ENCODE results near the gene BAK1. TPM values are rescaled to one million over a fixed set of nuclear protein-coding genes. Genes with fewer than 3 reads are reported as not detected.

Gene BAK1
- total RNA-seq, 1 donor from 2014 or later, result 18.6 TPM

GRCh38 chr6:33586108-33586640 lies 6.1 kb upstream of the BAK1 start:
- TF ChIP-seq, protein P1, sequence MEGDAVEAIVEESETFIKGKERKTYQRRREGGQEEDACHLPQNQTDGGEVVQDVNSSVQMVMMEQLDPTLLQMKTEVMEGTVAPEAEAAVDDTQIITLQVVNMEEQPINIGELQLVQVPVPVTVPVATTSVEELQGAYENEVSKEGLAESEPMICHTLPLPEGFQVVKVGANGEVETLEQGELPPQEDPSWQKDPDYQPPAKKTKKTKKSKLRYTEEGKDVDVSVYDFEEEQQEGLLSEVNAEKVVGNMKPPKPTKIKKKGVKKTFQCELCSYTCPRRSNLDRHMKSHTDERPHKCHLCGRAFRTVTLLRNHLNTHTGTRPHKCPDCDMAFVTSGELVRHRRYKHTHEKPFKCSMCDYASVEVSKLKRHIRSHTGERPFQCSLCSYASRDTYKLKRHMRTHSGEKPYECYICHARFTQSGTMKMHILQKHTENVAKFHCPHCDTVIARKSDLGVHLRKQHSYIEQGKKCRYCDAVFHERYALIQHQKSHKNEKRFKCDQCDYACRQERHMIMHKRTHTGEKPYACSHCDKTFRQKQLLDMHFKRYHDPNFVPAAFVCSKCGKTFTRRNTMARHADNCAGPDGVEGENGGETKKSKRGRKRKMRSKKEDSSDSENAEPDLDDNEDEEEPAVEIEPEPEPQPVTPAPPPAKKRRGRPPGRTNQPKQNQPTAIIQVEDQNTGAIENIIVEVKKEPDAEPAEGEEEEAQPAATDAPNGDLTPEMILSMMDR (conservative IDR thresholded peaks at IDR 0.05; ENCODE audit: low read depth, low read length), result no peak
- H3K4me3 ChIP-seq (ENCODE audit: low read depth, low read length), result no peak overlapping the region
- no peak for DNase-seq (ENCODE audit: low read depth)

DNA sequence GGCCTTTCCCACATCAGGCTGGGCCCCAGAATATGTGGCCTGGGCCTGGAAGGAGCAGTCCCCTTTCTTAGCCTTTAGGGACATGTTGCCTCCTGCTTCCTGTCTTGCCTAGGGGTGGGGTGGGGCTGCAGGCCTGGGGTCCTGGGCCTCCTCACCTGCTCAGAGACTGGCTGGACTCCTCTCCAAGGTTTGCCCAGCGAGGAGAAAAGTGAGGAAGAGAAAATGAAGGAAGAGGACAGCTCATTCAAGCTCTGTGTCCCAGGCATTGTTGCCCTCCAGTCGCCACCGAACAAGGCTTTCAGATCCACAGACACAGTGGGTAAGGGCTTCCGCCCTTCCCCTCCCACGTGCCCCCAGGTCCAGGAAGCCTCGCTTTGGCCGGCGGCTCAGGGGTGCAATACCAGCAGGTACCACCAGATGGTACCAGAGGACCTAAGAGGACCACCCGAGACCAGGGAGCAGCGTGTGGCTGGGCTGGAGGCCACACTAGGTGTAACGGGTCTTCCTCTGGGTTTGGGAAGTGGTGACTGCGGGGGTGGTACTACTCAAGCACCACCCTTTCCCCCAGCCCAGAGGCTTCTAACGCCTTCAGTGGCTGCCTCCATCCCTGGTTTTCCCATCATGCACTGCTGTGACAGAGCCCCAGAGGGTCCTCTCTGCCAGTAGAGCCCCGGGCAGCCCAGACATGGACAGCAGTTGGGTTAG lies 5.5 kb upstream of the BAK1 start:
- no peak for DNase-seq (ENCODE audit: low read depth)
- no peak overlapping the region for H3K4me3 ChIP-seq (ENCODE audit: low read depth, low read length)
- TF ChIP-seq, protein P1 (conservative IDR thresholded peaks at IDR 0.05; ENCODE audit: low read depth, low read length), result peak; percentile 89

DNA sequence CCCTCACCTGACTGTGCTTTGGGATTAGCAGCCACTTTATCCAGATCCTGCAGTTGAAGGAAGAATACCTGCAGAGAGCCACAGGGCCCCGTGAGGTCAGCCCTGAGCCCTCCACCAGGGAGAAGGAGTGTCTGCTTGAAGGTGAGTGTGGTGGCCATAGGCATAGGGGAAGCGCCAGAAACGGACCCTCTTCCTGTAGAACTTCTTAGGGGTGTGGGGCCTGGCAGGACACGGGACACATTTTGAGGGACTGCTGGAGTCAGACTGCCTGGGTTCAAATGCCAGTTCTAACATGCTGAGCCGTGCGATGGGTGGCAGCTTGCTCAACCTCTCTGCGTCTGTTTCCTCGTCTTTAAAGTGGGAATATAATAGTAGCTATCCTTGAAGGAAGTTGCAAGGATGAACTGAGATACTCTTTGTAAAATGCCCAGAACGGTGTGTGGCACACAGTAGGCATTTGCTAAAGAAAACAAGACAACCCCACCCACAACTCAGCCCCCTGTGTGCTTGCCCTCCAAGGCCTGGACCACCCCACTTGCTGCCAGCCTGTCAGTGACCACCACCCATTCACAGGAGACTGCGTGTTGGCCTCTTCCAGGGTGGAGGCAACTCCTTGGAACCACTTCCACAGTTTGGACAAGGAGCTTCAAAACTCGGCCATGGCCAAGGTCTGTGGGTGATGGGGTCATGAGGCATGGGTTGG lies 4.8 kb upstream of the BAK1 start:
- DNase-seq (ENCODE audit: low read depth), result no peak
- TF ChIP-seq, protein P1 (conservative IDR thresholded peaks at IDR 0.05; ENCODE audit: low read depth, low read length), result no peak
- no peak overlapping the region for H3K4me3 ChIP-seq (ENCODE audit: low read depth, low read length)

DNA sequence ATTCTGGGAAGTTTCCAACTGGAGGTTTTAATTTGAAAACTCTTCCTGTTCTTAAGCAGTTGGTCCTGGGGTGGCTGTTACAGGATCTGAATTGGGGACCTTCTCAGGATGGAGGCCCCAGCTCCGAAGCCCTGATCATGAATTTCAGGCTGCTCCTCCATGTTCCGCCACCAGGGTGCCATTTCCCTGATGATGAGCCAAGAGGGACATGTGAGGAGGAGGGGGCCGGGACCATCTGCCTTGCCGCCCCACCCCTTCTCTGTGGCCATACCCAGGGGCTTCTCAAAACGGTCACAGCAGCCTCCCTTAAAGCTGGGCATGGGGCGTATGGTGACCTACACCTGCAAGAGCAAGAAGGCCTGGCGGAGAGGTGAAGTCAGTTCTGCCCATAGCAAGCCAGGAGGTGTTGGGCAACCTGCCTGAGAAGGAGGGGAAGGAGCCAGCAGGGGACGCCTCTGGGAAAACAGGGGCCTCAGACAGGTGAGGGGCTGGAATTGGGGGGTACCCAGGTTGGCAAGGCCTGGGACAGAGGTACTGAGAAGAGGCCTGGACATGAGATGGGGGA lies 3.6 kb upstream of the BAK1 start:
- TF ChIP-seq, protein P1 (conservative IDR thresholded peaks at IDR 0.05; ENCODE audit: low read depth, low read length), result peak; percentile 36
- no peak for DNase-seq (ENCODE audit: low read depth)
- no peak overlapping the region for H3K4me3 ChIP-seq (ENCODE audit: low read depth, low read length)

- no peak for DNase-seq (ENCODE audit: low read depth)
- TF ChIP-seq, protein P1 (conservative IDR thresholded peaks at IDR 0.05; ENCODE audit: low read depth, low read length), result no peak
- no peak overlapping the region for H3K4me3 ChIP-seq (ENCODE audit: low read depth, low read length)
These were observed 1.1 kb upstream of the BAK1 start for GRCh38 chr6:33581186-33581585.

DNA sequence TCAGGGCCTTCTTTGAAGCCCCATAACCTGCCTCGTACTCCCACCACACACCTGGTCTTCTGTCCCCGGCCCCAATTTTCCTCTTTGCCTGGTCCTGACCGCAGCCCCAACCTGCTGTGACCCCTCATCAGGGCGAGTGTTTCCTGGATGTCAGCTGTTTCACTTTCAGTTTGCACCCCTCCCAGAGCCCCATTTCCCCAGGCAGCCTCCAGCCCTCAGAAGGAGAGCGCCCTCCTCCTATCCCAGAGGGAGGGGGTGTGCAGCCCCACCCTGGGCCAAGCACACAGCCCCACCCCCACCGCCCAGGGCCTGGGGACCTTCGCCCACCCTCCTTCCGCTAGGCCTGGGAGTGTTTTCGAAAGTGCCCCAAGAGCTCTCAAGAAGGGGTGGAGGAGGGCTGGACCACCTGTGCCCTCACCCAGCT lies 1.5 kb downstream of the BAK1 start:
- DNase-seq (ENCODE audit: low read depth), result no peak
- peak overlapping the region; percentile 100 for H3K4me3 ChIP-seq (ENCODE audit: low read depth, low read length)
- TF ChIP-seq, protein P1 (conservative IDR thresholded peaks at IDR 0.05; ENCODE audit: low read depth, low read length), result no peak

Measured in epithelial cell of proximal tubule (primary cell).